GM12891 (cell line): Measurements from ENCODE around the gene ZDHHC14.

Experiments used
- POLR2A ChIP-seq: IDR thresholded peaks from 2 replicates; pipeline ENCODE4 v1.6.1; 2011; ENCODE audit warnings: low read depth, low read length, control low read depth
- POLR2AphosphoS5 ChIP-seq: IDR thresholded peaks from 2 replicates; pipeline ENCODE4 v1.6.1; 2011; ENCODE audit warnings: low read depth, low read length, control low read depth
- POU2F2 ChIP-seq: IDR thresholded peaks from 2 replicates; pipeline ENCODE4 v1.6.1; 2011; ENCODE audit warnings: low read depth, mild to moderate bottlenecking, control low read depth, low read length, moderate library complexity
- TAF1 ChIP-seq: IDR thresholded peaks from 2 replicates; pipeline ENCODE4 v1.6.1; 2011; ENCODE audit warnings: low read depth, low read length, control low read depth

- no peak for TF ChIP-seq POLR2AphosphoS5
- no peak for TF ChIP-seq POU2F2
- no peak for TF ChIP-seq POLR2A
- no peak for TF ChIP-seq TAF1
Observed at GRCh38 chr6:157568702-157569101, 187.7 kb downstream of the ZDHHC14 start.
